ENCODE results near the gene ARHGEF4.

Gene ARHGEF4

GRCh38 chr2:131045286-131046027 is 208.7 kb downstream of the ARHGEF4 start:
- no peaks in the 10 kb centered on the region for H3K9me3 ChIP-seq (ENCODE audit: low read depth, low read length)
- no peak for TF ChIP-seq FOXP2 (optimal IDR thresholded peaks at IDR 0.05; ENCODE audit: control extremely low read depth, extremely low read length, insufficient read depth)
- no peak for TF ChIP-seq EZH2 (IDR thresholded peaks at IDR 0.05)
- TF ChIP-seq POLR2AphosphoS5 (IDR thresholded peaks at IDR 0.05; ENCODE audit: borderline replicate concordance, low read depth, low read length): no peak; the same call in 1 of the 2 replicates
- peaks cover 35% of the 10 kb centered on the region for H3K36me3 ChIP-seq (ENCODE audit: insufficient read depth, low read length)
- H3K4me3 ChIP-seq: no peak overlapping the region
- no peak for DNase-seq (ENCODE audit: low read depth, low spot score)
- H3K9ac ChIP-seq (ENCODE audit: insufficient read length): no peak overlapping the region
- H3K27ac ChIP-seq: no peak overlapping the region

GRCh38 chr2:131046028-131046917 is 209.6 kb downstream of the ARHGEF4 start:
- peaks cover 43% of the 10 kb centered on the region for H3K36me3 ChIP-seq (ENCODE audit: insufficient read depth, low read length)
- no peak for DNase-seq (ENCODE audit: low read depth, low spot score)
- no peak overlapping the region for H3K9ac ChIP-seq (ENCODE audit: insufficient read length)
- no peak for TF ChIP-seq FOXP2 (optimal IDR thresholded peaks at IDR 0.05; ENCODE audit: control extremely low read depth, extremely low read length, insufficient read depth)
- no peak for TF ChIP-seq EZH2 (IDR thresholded peaks at IDR 0.05)
- TF ChIP-seq POLR2AphosphoS5 (IDR thresholded peaks at IDR 0.05; ENCODE audit: borderline replicate concordance, low read depth, low read length): no peak
- no peak overlapping the region for H3K4me3 ChIP-seq
- no peaks in the 10 kb centered on the region for H3K9me3 ChIP-seq (ENCODE audit: low read depth, low read length)
- H3K27ac ChIP-seq: no peak overlapping the region

- H3K9me3 ChIP-seq (ENCODE audit: low read depth, low read length): no peaks in the 10 kb centered on the region
- H3K27ac ChIP-seq: no peak overlapping the region
- TF ChIP-seq FOXP2 (optimal IDR thresholded peaks at IDR 0.05; ENCODE audit: control extremely low read depth, extremely low read length, insufficient read depth) (no peak), EZH2 (IDR thresholded peaks at IDR 0.05) (no peak), POLR2AphosphoS5 (IDR thresholded peaks at IDR 0.05; ENCODE audit: borderline replicate concordance, low read depth, low read length) (no peak)
- H3K36me3 ChIP-seq (ENCODE audit: insufficient read depth, low read length): peaks cover 51% of the 10 kb centered on the region
- DNase-seq (ENCODE audit: low read depth, low spot score): no peak
- no peak overlapping the region for H3K4me3 ChIP-seq
- H3K9ac ChIP-seq (ENCODE audit: insufficient read length): no peak overlapping the region
These were observed 210.4 kb downstream of the ARHGEF4 start for GRCh38 chr2:131046918-131047652.

- Histone ChIP-seq H3K9ac (ENCODE audit: insufficient read length) (no peak overlapping the region), H3K4me3 (no peak overlapping the region), H3K9me3 (ENCODE audit: low read depth, low read length) (no peaks in the 10 kb centered on the region), H3K36me3 (ENCODE audit: insufficient read depth, low read length) (peaks cover 61% of the 10 kb centered on the region), H3K27ac (no peak overlapping the region)
- TF ChIP-seq POLR2AphosphoS5 (IDR thresholded peaks at IDR 0.05; ENCODE audit: borderline replicate concordance, low read depth, low read length) (no peak), FOXP2 (optimal IDR thresholded peaks at IDR 0.05; ENCODE audit: control extremely low read depth, extremely low read length, insufficient read depth) (no peak), EZH2 (IDR thresholded peaks at IDR 0.05) (no peak)
- DNase-seq (ENCODE audit: low read depth, low spot score): no peak
These were observed 211.3 kb downstream of the ARHGEF4 start for GRCh38 chr2:131047920-131048560.

GRCh38 chr2:131048641-131049040 is 211.9 kb downstream of the ARHGEF4 start:
- H3K4me3 ChIP-seq: no peak overlapping the region
- no peak for DNase-seq (ENCODE audit: low read depth, low spot score)
- no peak overlapping the region for H3K9ac ChIP-seq (ENCODE audit: insufficient read length)
- no peaks in the 10 kb centered on the region for H3K9me3 ChIP-seq (ENCODE audit: low read depth, low read length)
- no peak overlapping the region for H3K27ac ChIP-seq
- TF ChIP-seq EZH2 (IDR thresholded peaks at IDR 0.05) (no peak), POLR2AphosphoS5 (IDR thresholded peaks at IDR 0.05; ENCODE audit: borderline replicate concordance, low read depth, low read length) (no peak), FOXP2 (optimal IDR thresholded peaks at IDR 0.05; ENCODE audit: control extremely low read depth, extremely low read length, insufficient read depth) (no peak)
- peaks cover 67% of the 10 kb centered on the region for H3K36me3 ChIP-seq (ENCODE audit: insufficient read depth, low read length)

- TF ChIP-seq POLR2AphosphoS5 (IDR thresholded peaks at IDR 0.05; ENCODE audit: borderline replicate concordance, low read depth, low read length) (no peak), EZH2 (IDR thresholded peaks at IDR 0.05) (no peak), FOXP2 (optimal IDR thresholded peaks at IDR 0.05; ENCODE audit: control extremely low read depth, extremely low read length, insufficient read depth) (no peak)
- H3K9me3 ChIP-seq (ENCODE audit: low read depth, low read length): no peaks in the 10 kb centered on the region
- H3K36me3 ChIP-seq (ENCODE audit: insufficient read depth, low read length): peaks cover 70% of the 10 kb centered on the region
- H3K4me3 ChIP-seq: no peak overlapping the region
- no peak overlapping the region for H3K9ac ChIP-seq (ENCODE audit: insufficient read length)
- no peak for DNase-seq (ENCODE audit: low read depth, low spot score)
- no peak overlapping the region for H3K27ac ChIP-seq
These were observed 212.5 kb downstream of the ARHGEF4 start for GRCh38 chr2:131049150-131049718.

GRCh38 chr2:131050896-131051295 is 214.2 kb downstream of the ARHGEF4 start:
- no peak overlapping the region for H3K9ac ChIP-seq (ENCODE audit: insufficient read length)
- no peak for DNase-seq (ENCODE audit: low read depth, low spot score)
- H3K4me3 ChIP-seq: no peak overlapping the region
- TF ChIP-seq FOXP2 (optimal IDR thresholded peaks at IDR 0.05; ENCODE audit: control extremely low read depth, extremely low read length, insufficient read depth) (no peak), POLR2AphosphoS5 (IDR thresholded peaks at IDR 0.05; ENCODE audit: borderline replicate concordance, low read depth, low read length) (no peak), EZH2 (IDR thresholded peaks at IDR 0.05) (no peak)
- no peak overlapping the region for H3K27ac ChIP-seq
- H3K36me3 ChIP-seq (ENCODE audit: insufficient read depth, low read length): peaks cover 87% of the 10 kb centered on the region
- H3K9me3 ChIP-seq (ENCODE audit: low read depth, low read length): no peaks in the 10 kb centered on the region

All from SK-N-MC (cell line).